ENCODE results near the gene TMEM106A. TPM values are rescaled to one million over a fixed set of nuclear protein-coding genes. Genes with fewer than 3 reads are reported as not detected.
A peak's percentile ranks its signal among the peaks of the same experiment; 100 is the strongest.

The TMEM106A gene
- total and polyA plus RNA-seq, 2 of the 13 experiments (the other 11 are each of a cell fraction or from before 2014, with no cell fraction given) = 16.9 to 35.9 TPM

- TF ChIP-seq PATZ1 (CRISPR knock-in tag; IDR thresholded peaks at IDR 0.05) (no peak), NFE2L1 (CRISPR knock-in tag; IDR thresholded peaks at IDR 0.05; ENCODE audit: borderline replicate concordance) (no peak), SMAD3 (CRISPR knock-in tag; IDR thresholded peaks at IDR 0.05) (no peak), NFE2L2 (IDR thresholded peaks at IDR 0.05; ENCODE audit: low read length) (no peak), ZNF879 (CRISPR knock-in tag; IDR thresholded peaks at IDR 0.05) (no peak), GPBP1L1 (CRISPR knock-in tag; IDR thresholded peaks at IDR 0.05) (no peak), ZNF432 (CRISPR knock-in tag; IDR thresholded peaks at IDR 0.05; ENCODE audit: borderline replicate concordance) (no peak), PRMT3 (CRISPR knock-in tag; IDR thresholded peaks at IDR 0.05; ENCODE audit: borderline replicate concordance, low read depth) (no peak), ZBTB2 (CRISPR knock-in tag; IDR thresholded peaks at IDR 0.05; ENCODE audit: low read depth) (no peak), NR2F2 (IDR thresholded peaks at IDR 0.05; ENCODE audit: borderline replicate concordance, low read depth) (no peak), NR0B2 (CRISPR knock-in tag; IDR thresholded peaks at IDR 0.05) (no peak), ZSCAN20 (CRISPR knock-in tag; IDR thresholded peaks at IDR 0.05; ENCODE audit: borderline replicate concordance) (0 out of 2 replicates have a peak, but pooled peaks have one; percentile 45), ZBED4 (CRISPR knock-in tag; IDR thresholded peaks at IDR 0.05; ENCODE audit: borderline replicate concordance) (no peak), NR3C1 (CRISPR knock-in tag; IDR thresholded peaks at IDR 0.05) (no peak), ZNF225 (CRISPR knock-in tag; IDR thresholded peaks at IDR 0.05) (no peak), ZNF18 (CRISPR knock-in tag; IDR thresholded peaks at IDR 0.05; ENCODE audit: insufficient replicate concordance) (peak; percentile 28)
Observed at GRCh38 chr17:43170140-43170765, 41.4 kb upstream of the TMEM106A start (continued).

Data from HepG2 (cell line).